Measurements from ENCODE around the gene GPC6. TPM values are rescaled to one million over a fixed set of nuclear protein-coding genes. Genes with fewer than 3 reads are reported as not detected.
A peak's percentile ranks its signal among the peaks of the same experiment; 100 is the strongest.

GPC6 gene
- polyA plus RNA-seq, 4 donors: 0.22 to 45.0 (median 1.4) TPM

DNA sequence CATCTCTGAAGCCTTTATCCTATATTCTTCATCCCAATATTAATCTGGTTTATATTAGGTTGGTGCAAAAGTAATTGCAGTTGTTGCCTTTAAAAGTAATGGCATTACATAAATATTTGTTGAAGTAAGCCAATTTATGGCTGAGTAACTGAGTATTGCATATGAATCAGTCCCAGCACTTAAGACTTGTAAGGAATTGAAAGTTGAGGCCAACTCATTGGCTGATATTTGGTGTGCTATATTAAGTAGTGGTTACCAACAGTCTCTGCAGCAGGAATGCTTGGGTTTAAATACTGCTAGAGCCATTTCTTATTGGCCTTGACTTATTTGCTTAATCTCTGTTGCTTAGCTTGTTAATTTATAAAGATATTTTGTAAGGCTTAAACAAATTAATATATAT is 460.7 kb downstream of the GPC6 start:
- Histone ChIP-seq H3K27me3 (ENCODE audit: control insufficient read depth in 3 of 3, insufficient read depth in 3 of 3, low read length in 3 of 3) (no peaks in the 10 kb centered on the region), H3K27ac (ENCODE audit: low read depth in 1 of 3, low read length in 2 of 3) (no peak overlapping the region), H3K36me3 (ENCODE audit: control insufficient read depth in 3 of 3, insufficient read depth in 2 of 3, low read depth in 1 of 3, low read length in 3 of 3) (no peaks in the 10 kb centered on the region), H3K4me1 (ENCODE audit: control insufficient read depth in 3 of 3, insufficient read depth in 2 of 3, low read depth in 1 of 3, low read length in 2 of 3) (no peaks in the 10 kb centered on the region), H3K4me3 (ENCODE audit: low read depth in 1 of 3, low read length in 3 of 3) (no peak overlapping the region), H3K9me3 (ENCODE audit: control insufficient read depth in 2 of 2, insufficient read depth in 1 of 2, low read depth in 1 of 2, low read length in 1 of 2) (no peaks in the 10 kb centered on the region)
- FAIRE-seq: no peak
- DNase-seq: no peak

DNA sequence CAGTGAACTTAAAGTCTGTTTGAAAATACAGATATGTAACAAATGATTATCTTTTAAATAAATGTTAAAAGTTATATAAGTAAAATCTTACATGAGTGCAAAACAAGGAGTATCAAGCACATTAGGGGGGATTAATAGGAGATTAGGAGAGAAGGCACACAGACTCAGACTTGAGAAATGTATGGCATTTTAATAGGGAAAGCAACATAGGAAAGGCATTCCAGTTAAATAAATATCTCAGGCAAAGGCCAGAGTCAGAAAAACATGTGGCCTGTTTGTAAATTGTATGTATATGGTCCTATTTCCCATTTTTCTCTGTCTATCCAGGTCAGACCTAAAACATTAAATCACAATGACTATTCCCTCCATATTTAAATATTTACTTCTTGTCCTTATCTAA is 462.7 kb downstream of the GPC6 start:
- Histone ChIP-seq H3K36me3 (ENCODE audit: control insufficient read depth in 3 of 3, insufficient read depth in 2 of 3, low read depth in 1 of 3, low read length in 3 of 3) (no peaks in the 10 kb centered on the region), H3K27ac (ENCODE audit: low read depth in 1 of 3, low read length in 2 of 3) (no peak overlapping the region), H3K4me3 (ENCODE audit: low read depth in 1 of 3, low read length in 3 of 3) (no peak overlapping the region), H3K4me1 (ENCODE audit: control insufficient read depth in 3 of 3, insufficient read depth in 2 of 3, low read depth in 1 of 3, low read length in 2 of 3) (no peaks in the 10 kb centered on the region), H3K27me3 (ENCODE audit: control insufficient read depth in 3 of 3, insufficient read depth in 3 of 3, low read length in 3 of 3) (no peaks in the 10 kb centered on the region), H3K9me3 (ENCODE audit: control insufficient read depth in 2 of 2, insufficient read depth in 1 of 2, low read depth in 1 of 2, low read length in 1 of 2) (no peaks in the 10 kb centered on the region)
- FAIRE-seq: no peak
- DNase-seq: no peak

GRCh38 chr13:93690139-93690538 is 463.5 kb downstream of the GPC6 start:
- no peak for FAIRE-seq

GRCh38 chr13:93698016-93698613 is 471.5 kb downstream of the GPC6 start:
- FAIRE-seq: no peak
- no peaks in the 10 kb centered on the region for H3K4me1 ChIP-seq (ENCODE audit: control insufficient read depth in 3 of 3, insufficient read depth in 2 of 3, low read depth in 1 of 3, low read length in 2 of 3)
- DNase-seq: no peak
- peaks cover 0 to 4% of the 10 kb centered on the region in 2 donors for H3K9me3 ChIP-seq (ENCODE audit: control insufficient read depth in 2 of 2, insufficient read depth in 1 of 2, low read depth in 1 of 2, low read length in 1 of 2)
- no peaks in the 10 kb centered on the region for H3K27me3 ChIP-seq (ENCODE audit: control insufficient read depth in 3 of 3, insufficient read depth in 3 of 3, low read length in 3 of 3)
- H3K36me3 ChIP-seq (ENCODE audit: control insufficient read depth in 3 of 3, insufficient read depth in 2 of 3, low read depth in 1 of 3, low read length in 3 of 3): no peaks in the 10 kb centered on the region
- H3K4me3 ChIP-seq (ENCODE audit: low read depth in 1 of 3, low read length in 3 of 3): no peak overlapping the region
- 75 to 78% (median 76%) methylated on average over 5 of the region's 5 CpGs for WGBS, 3 donors
- no peak overlapping the region for H3K27ac ChIP-seq (ENCODE audit: low read depth in 1 of 3, low read length in 2 of 3)

More at GRCh38 chr13:93690139-93690538, 463.5 kb downstream of the GPC6 start:
- H3K36me3 ChIP-seq (ENCODE audit: control insufficient read depth in 3 of 3, insufficient read depth in 2 of 3, low read depth in 1 of 3, low read length in 3 of 3): no peaks in the 10 kb centered on the region
- DNase-seq: peak in 1 of 2 donors; percentile 41
- no peaks in the 10 kb centered on the region for H3K4me1 ChIP-seq (ENCODE audit: control insufficient read depth in 3 of 3, insufficient read depth in 2 of 3, low read depth in 1 of 3, low read length in 2 of 3)
- H3K4me3 ChIP-seq (ENCODE audit: low read depth in 1 of 3, low read length in 3 of 3): no peak overlapping the region
- WGBS, 3 donors: 35 to 68% (median 51%) methylated on average over 1 of the region's 1 CpG
- no peak overlapping the region for H3K27ac ChIP-seq (ENCODE audit: low read depth in 1 of 3, low read length in 2 of 3)
- no peaks in the 10 kb centered on the region for H3K9me3 ChIP-seq (ENCODE audit: control insufficient read depth in 2 of 2, insufficient read depth in 1 of 2, low read depth in 1 of 2, low read length in 1 of 2)
- no peaks in the 10 kb centered on the region for H3K27me3 ChIP-seq (ENCODE audit: control insufficient read depth in 3 of 3, insufficient read depth in 3 of 3, low read length in 3 of 3)

GRCh38 chr13:93700115-93700514 is 473.5 kb downstream of the GPC6 start:
- no peaks in the 10 kb centered on the region for H3K27me3 ChIP-seq (ENCODE audit: control insufficient read depth in 3 of 3, insufficient read depth in 3 of 3, low read length in 3 of 3)
- FAIRE-seq (no peak), DNase-seq (no peak)
- 83 to 100% (median 90%) methylated on average over 1 of the region's 1 CpG for WGBS, 3 donors
- H3K27ac ChIP-seq (ENCODE audit: low read depth in 1 of 3, low read length in 2 of 3): no peak overlapping the region
- H3K36me3 ChIP-seq (ENCODE audit: control insufficient read depth in 3 of 3, insufficient read depth in 2 of 3, low read depth in 1 of 3, low read length in 3 of 3): no peaks in the 10 kb centered on the region
- H3K4me3 ChIP-seq (ENCODE audit: low read depth in 1 of 3, low read length in 3 of 3): no peak overlapping the region
- H3K9me3 ChIP-seq (ENCODE audit: control insufficient read depth in 2 of 2, insufficient read depth in 1 of 2, low read depth in 1 of 2, low read length in 1 of 2): peaks cover 0 to 4% of the 10 kb centered on the region in 2 donors
- no peaks in the 10 kb centered on the region for H3K4me1 ChIP-seq (ENCODE audit: control insufficient read depth in 3 of 3, insufficient read depth in 2 of 3, low read depth in 1 of 3, low read length in 2 of 3)

DNA sequence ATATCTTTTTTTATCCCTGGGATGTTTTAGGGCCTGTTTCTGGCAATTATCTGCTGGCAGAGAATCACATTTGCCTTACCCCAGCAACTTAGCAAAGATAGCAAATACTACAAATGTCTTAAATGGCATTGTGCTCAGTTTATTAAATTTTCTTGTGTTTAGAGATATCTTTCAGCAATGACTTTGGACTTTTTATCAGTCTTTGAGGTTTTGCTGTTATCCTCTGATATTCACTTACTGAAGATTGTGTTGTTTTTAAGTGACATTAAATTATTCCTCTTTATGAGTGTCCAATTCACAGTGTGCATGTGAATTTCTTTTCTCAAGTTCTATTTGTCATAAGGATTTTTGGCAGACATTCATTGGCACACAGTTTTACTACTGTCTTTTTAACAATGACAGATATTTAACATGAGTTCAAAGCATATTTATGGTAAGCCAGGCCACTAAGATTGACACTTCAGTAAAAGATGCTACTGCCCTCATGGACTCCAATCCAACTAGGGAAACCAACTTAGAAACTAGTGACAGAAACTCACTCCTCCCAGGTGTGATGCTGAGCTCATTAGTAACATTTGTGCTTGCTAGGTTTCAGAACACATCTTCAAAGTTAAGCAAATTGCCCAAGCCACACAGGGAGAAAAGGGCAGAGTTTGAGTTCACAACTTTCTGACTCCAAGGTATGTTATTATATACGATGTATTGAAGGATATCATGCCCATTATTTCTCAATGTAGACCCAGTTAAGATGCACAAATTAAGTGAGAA is 481.9 kb downstream of the GPC6 start:
- Histone ChIP-seq H3K27ac (ENCODE audit: low read depth in 1 of 3, low read length in 2 of 3) (no peak overlapping the region), H3K4me3 (ENCODE audit: low read depth in 1 of 3, low read length in 3 of 3) (no peak overlapping the region), H3K9me3 (ENCODE audit: control insufficient read depth in 2 of 2, insufficient read depth in 1 of 2, low read depth in 1 of 2, low read length in 1 of 2) (peaks cover 0 to 2% of the 10 kb centered on the region in 2 donors), H3K4me1 (ENCODE audit: control insufficient read depth in 3 of 3, insufficient read depth in 2 of 3, low read depth in 1 of 3, low read length in 2 of 3) (no peaks in the 10 kb centered on the region), H3K27me3 (ENCODE audit: control insufficient read depth in 3 of 3, insufficient read depth in 3 of 3, low read length in 3 of 3) (no peaks in the 10 kb centered on the region), H3K36me3 (ENCODE audit: control insufficient read depth in 3 of 3, insufficient read depth in 2 of 3, low read depth in 1 of 3, low read length in 3 of 3) (no peaks in the 10 kb centered on the region)
- FAIRE-seq (no peak), DNase-seq (no peak)
- WGBS, 3 donors: 76 to 92% (median 85%) methylated on average over 1 of the region's 1 CpG

DNA sequence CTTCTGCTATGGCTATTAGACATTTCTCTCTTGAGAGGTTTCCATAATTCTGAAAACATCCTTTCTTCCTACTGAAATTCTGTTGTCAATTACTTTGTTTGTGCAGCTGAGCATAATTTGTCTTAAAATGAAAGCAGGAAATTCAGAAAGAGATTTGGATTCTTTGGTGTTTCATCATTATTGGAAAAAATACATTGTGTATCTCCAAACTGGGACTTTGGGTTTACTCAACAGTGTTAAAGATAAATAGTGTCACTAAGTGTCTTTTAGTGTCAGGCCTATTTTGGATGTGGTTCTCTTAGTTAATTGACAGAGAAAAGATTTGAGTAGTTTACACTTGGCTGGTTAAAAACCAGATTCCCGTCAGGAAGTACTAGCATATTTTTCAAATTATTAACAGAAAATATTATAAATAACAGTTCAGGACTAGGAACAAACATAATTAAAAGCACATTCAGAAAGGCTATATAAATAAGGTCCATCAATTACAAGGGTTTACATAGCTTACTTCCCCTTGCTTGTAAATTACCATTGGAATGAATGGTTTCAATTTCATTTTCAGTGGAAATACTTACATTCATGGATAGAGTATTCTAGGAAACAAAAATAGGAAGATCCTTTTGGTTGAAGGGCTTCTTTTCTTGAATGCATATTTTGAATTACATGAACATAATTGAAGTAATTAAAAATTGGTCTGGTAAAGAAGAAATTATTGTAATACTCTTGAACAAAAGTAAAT is 483.1 kb downstream of the GPC6 start:
- Histone ChIP-seq H3K4me1 (ENCODE audit: control insufficient read depth in 3 of 3, insufficient read depth in 2 of 3, low read depth in 1 of 3, low read length in 2 of 3) (no peaks in the 10 kb centered on the region), H3K9me3 (ENCODE audit: control insufficient read depth in 2 of 2, insufficient read depth in 1 of 2, low read depth in 1 of 2, low read length in 1 of 2) (peaks cover 0 to 9% of the 10 kb centered on the region in 2 donors), H3K36me3 (ENCODE audit: control insufficient read depth in 3 of 3, insufficient read depth in 2 of 3, low read depth in 1 of 3, low read length in 3 of 3) (no peaks in the 10 kb centered on the region), H3K4me3 (ENCODE audit: low read depth in 1 of 3, low read length in 3 of 3) (no peak overlapping the region), H3K27ac (ENCODE audit: low read depth in 1 of 3, low read length in 2 of 3) (no peak overlapping the region), H3K27me3 (ENCODE audit: control insufficient read depth in 3 of 3, insufficient read depth in 3 of 3, low read length in 3 of 3) (no peaks in the 10 kb centered on the region)
- WGBS, 3 donors: 0 to 2% (median 0%) methylated on average over 1 of the region's 1 CpG
- no peak for FAIRE-seq
- DNase-seq: no peak

DNA sequence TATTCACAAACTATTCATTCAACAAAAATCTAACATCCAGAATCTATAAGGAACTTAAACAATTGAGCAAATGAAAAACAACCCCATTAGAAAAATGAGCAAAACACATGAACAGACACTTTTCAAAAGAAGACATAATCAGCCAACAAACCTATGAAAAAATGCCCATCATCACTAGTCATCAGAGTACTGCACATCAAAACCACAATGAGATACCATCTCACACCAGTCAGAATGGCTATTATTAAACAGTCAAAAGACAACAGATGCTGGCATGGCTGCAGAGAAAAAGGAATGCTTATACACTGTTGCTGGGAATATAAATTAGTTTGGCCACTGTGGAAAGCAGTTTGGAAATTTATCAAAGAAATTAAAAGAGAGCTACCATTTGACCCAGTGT is 487.6 kb downstream of the GPC6 start:
- Histone ChIP-seq H3K36me3 (ENCODE audit: control insufficient read depth in 3 of 3, insufficient read depth in 2 of 3, low read depth in 1 of 3, low read length in 3 of 3) (no peaks in the 10 kb centered on the region), H3K27ac (ENCODE audit: low read depth in 1 of 3, low read length in 2 of 3) (no peak overlapping the region), H3K9me3 (ENCODE audit: control insufficient read depth in 2 of 2, insufficient read depth in 1 of 2, low read depth in 1 of 2, low read length in 1 of 2) (peaks cover 0 to 11% of the 10 kb centered on the region in 2 donors), H3K4me1 (ENCODE audit: control insufficient read depth in 3 of 3, insufficient read depth in 2 of 3, low read depth in 1 of 3, low read length in 2 of 3) (no peaks in the 10 kb centered on the region), H3K27me3 (ENCODE audit: control insufficient read depth in 3 of 3, insufficient read depth in 3 of 3, low read length in 3 of 3) (no peaks in the 10 kb centered on the region), H3K4me3 (ENCODE audit: low read depth in 1 of 3, low read length in 3 of 3) (no peak overlapping the region)
- DNase-seq (no peak), FAIRE-seq (no peak)

Measured in small intestine (tissue), 7 donors.